ENCODE results near the gene OR2B2.

Gene OR2B2

GRCh38 chr6:27893059-27893835 is 18.9 kb downstream of the OR2B2 start:
- DNase-seq (ENCODE audit: low spot score) = peak; percentile 95

- DNase-seq (ENCODE audit: low spot score) = no peak
Measured at GRCh38 chr6:27892649-27893058, 19.5 kb downstream of the OR2B2 start.

- no peak for DNase-seq (ENCODE audit: low spot score)
Measured at GRCh38 chr6:27891320-27891875, 20.8 kb downstream of the OR2B2 start.

- peak; percentile 72 for DNase-seq (ENCODE audit: low spot score)
Measured at GRCh38 chr6:27890445-27891319, 21.5 kb downstream of the OR2B2 start.

DNA sequence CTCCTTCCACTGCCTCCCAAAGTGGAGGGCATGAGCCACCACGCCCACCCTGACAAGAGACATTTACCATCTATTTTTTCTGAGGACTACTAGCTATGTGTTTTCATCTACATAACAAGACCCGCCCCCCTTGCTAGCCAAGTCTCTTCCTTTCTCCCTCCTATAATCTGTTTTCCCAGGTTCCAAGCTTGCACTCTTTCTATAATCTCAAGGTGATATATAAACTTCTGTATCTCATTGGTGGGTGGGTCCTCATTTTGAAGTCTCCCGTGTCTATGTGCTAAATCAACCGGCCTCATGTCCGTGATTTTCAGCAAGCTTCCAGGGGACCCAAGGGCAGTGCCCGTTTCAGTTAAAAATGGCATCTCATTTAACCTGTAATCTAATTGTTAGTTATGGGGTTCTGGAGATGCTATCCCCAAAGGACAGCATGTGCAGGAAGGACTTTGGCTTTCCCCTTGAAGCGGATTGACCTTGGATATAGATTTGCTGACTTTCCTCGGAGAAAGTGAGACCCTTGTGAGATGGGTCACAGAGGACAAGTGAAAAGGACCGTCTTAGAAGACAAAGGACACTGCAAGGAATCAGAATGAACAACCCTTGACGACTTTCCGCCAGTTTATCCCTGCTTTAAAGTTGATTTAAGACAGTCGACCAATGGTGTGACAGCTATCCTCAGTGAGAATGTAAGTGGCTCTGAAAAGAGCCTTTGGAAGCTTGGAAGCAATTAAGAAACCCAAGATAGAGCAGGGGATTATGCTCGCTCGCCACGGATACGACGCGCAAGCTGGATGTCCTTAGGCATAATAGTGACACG is 22.4 kb downstream of the OR2B2 start:
- DNase-seq (ENCODE audit: low spot score) = no peak

DNA sequence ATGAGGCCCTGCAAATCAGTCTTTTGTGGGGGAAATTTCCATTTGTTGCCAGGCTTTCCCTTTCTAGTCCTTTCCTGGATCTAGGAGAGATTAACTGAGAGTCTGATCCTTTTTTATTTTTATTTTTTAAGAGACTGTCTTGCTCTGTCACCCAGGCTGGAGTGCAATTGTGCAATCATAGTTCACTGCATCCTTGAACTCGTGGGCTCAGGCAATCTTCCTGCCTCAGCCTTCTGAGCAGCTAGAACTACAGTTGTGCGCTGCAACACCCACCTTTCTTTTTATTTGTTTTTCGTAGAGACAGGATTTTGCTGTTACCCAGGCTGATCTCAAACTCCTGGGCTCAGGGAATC is 22.9 kb downstream of the OR2B2 start:
- DNase-seq (ENCODE audit: low spot score) = no peak

GRCh38 chr6:27888566-27888965 is 23.6 kb downstream of the OR2B2 start:
- no peak for DNase-seq (ENCODE audit: low spot score)

DNA sequence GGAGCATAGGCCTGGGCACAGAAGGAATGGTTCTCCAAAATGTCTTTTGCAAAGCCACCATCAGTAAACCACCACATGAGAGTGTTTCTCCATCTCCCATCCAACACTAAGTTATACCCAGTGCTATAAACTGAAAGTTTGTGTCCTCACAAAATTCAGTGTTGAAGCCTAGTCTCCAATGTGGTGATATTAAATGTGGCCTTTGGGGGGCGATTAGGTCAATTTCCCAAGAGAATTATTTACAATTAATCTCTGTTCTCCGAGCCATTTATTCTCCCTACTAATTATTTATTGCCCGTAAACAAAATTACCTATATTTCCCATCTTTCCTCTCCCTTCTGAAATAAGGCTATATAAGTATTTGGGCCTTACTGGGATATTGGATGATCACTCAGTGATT is 26.1 kb downstream of the OR2B2 start:
- no peak for DNase-seq (ENCODE audit: low spot score)

DNA sequence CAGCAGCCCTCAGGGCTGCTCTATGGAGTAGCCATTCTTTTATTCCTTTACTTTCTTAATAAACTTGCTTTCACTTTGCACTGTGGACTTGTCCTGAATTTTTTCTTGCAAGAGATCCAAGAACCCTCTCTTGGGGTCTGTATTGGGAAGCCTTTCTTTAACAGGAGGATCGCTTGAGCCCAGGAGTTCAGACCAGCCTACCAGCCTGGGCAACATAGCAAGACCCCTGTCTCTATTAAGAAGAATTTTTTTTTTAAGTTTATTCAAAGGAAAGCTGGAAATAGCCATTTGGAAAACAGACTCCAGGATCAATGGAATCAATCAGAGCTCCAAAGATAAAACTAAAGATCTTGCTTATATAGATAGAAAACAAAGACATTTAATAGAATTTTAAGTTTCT is 29.1 kb downstream of the OR2B2 start:
- no peak for DNase-seq (ENCODE audit: low spot score)

GRCh38 chr6:27882624-27883023 is 29.6 kb downstream of the OR2B2 start:
- no peak for DNase-seq (ENCODE audit: low spot score)

DNA sequence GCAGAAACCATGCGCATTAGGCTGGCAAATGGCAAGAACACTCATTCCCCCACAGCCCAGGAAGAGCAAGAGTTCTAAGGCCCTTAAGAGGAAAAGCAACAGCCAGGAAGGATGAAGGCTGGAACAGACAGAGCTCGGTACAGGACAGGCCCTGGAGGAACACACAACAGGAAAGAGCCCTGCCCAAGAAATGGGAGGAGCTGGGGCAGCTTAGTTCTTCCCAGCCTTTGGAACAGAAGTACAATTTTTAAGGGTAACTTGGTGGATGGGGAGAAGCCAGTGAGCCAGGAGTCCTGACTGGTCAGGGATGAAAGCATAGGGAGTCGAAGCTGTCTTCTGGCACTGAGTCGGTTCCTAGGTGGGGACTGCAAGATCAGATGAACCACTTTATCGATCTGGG is 32.4 kb downstream of the OR2B2 start:
- no peak for DNase-seq (ENCODE audit: low spot score)

DNA sequence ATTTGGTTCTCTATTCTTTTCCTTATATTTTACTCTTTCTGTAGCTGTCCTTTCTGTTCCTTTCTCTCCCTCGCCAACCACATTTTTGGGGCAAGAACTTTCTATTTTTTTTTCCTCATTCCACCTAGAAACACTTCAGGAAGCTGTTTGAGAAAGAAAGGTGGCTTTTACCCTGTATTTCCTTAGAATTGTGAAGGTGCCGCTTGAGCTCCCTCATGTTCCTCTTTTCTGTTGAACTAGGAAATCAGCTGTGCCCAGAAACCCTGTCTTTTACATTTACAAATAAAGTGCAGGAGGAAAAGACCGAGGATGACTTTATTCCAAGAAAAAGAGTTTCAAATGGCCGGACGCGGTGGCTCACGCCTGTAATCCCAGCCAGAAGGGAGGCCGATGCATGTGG is 38.2 kb downstream of the OR2B2 start:
- no peak for DNase-seq (ENCODE audit: low spot score)

- peak; percentile 58 for DNase-seq (ENCODE audit: low spot score)
Measured at GRCh38 chr6:27873021-27873940, 38.9 kb downstream of the OR2B2 start.

GRCh38 chr6:27872642-27873020 is 39.6 kb downstream of the OR2B2 start:
- DNase-seq (ENCODE audit: low spot score) = no peak

DNA sequence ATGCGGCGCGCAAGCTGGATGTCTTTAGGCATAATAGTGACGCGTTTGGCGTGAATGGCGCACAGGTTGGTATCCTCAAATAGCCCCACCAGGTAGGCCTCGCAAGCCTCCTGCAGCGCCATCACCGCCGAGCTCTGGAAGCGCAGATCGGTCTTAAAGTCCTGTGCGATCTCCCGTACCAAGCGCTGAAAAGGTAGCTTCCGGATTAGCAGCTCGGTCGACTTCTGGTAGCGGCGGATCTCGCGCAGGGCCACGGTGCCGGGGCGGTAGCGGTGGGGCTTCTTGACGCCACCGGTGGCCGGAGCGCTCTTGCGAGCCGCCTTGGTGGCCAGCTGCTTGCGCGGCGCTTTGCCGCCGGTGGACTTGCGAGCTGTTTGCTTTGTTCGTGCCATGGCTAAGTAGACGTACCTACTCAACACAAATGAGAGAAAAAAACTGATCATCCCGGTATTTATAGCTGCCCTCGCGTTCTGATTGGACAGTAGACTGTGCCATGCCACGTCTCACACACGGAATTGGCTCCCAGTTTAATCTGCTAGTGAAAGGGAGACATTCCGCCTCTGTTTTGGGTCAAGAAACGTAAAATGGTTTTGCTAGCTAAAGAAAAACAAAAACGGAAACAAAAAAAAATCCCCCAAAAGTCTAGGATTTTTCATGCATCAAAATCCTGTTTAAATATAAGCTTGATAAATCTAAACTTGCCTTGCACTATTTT is 40.1 kb downstream of the OR2B2 start:
- peak; percentile 95 for DNase-seq (ENCODE audit: low spot score)

DNA sequence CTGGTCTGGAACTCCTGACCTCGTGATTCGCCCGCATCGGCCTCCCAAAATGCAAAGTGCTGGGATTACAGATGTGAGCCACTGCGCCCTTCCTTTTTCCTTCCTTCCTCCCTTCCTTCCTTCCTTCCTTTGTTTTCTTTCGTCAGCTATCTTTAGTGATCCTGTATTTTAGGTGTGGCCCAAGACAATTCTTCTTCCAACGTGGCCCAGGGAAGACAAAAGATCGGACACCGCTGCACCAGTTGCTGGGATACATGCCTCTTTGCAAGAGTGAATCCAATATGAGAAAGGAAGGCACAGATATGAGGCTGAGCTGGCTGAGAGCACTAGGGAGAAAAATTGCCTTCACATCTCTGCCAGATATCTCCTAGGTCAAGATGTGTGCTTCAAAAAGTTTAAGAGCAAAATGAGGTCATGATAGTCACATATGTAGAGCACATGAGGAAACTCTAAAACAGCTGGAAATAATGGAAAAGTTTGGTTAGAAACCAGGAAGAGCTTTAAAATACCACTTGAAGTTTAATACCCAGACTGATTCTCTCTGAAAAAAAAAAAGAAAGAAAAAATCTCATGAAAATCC is 41.8 kb downstream of the OR2B2 start:
- DNase-seq (ENCODE audit: low spot score) = peak; percentile 4

DNA sequence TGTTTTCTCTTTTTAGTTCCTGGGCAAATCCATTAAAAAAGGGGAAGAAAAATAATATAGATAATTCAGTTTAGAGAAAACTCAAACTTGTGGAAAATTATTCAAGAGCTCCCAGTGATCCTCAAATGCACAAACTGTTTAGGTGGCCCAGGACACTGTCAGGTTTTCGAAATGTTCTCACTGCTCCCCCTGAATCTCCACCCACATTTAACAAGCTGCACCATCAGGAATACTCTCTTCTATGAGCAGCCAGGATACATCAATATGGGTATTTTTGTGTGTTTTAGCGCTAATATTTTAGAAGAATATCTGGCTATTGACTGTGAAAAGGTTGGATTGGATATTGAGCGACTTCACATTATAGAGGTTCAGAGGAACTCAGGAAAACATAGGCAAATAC is 43.9 kb downstream of the OR2B2 start:
- DNase-seq (ENCODE audit: low spot score) = no peak

GRCh38 chr6:27867945-27868300 is 44.3 kb downstream of the OR2B2 start:
- DNase-seq (ENCODE audit: low spot score) = no peak

- DNase-seq (ENCODE audit: low spot score) = peak; percentile 68
Measured at GRCh38 chr6:27867051-27867944, 44.9 kb downstream of the OR2B2 start.
